ENCODE results near the gene RFX2.
A peak's percentile ranks its signal among the peaks of the same experiment; 100 is the strongest.

RFX2 gene

DNA sequence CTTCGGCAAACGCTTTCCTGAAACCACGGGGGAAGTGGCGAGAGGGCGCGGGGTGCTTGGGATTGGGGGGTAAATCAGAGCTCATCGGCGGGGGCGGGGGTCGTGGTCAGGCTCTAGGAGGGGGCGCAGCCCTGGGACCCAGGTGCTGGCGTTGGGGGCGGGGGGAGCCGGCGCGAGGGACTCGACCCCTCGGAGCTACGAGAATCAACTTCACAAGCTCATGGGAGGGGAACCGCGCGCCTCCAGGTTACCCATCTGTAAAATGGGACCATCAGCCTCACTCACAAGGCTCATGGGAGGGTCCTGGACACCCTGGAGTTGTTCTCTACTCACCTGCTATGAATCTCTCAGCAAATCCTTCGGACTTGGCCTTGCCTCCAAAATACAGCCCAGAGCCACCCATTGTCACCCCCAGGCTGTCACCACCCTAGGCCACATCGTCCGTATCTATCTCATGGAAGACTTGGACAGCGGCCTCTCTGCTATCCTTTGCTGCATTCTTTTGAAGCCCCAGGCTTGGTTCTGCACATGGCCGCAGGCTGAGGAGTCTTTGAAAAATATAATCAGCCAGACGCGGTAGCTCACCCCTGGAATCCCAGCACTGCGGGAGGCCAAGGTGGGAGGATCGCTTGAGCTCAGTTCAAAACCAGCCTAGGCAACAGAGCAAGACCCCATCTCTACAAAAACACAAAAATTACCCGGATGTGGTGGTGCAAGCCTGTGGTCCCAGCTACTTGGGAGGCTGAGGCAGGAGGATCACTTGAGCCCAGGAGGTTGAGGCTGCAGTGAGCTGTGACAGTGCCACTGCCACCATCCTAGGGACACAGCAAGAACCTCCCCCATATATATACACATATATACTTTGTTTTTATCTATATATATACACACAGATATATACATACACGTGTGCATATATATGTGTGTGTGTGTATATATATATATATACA, 131.4 kb downstream of the RFX2 start:
- H3K36me3 ChIP-seq (replicated peaks in 1 of 2; ENCODE audit: control insufficient read depth in 2 of 2, insufficient read depth in 2 of 2, low read length in 2 of 2) = peaks cover 10 to 33% of the 10 kb centered on the region in 2 donors
- H2BK5ac ChIP-seq (ENCODE audit: low read length) = peak overlapping the region; percentile 87
- H3K27ac ChIP-seq (replicated peaks; ENCODE audit: low read length) = peak overlapping the region; percentile 84
- peak overlapping the region; percentile 88 for H3K4me2 ChIP-seq (ENCODE audit: insufficient read depth, low read length, poor library complexity, severe bottlenecking)
- peak overlapping the region; percentile 93 for H3K9ac ChIP-seq (ENCODE audit: low read depth, low read length, poor library complexity)
- peak overlapping the region; percentile 98 for H3K23ac ChIP-seq (ENCODE audit: low read depth, low read length, poor library complexity)
- H3K18ac ChIP-seq (ENCODE audit: low read length) = peak overlapping the region; percentile 100
- H3K4me1 ChIP-seq (ENCODE audit: control insufficient read depth in 2 of 2, insufficient read depth in 1 of 2, low read depth in 1 of 2, low read length in 2 of 2) = peaks cover 13 to 24% of the 10 kb centered on the region in 2 donors
- H2BK120ac ChIP-seq (ENCODE audit: low read depth, low read length) = peak overlapping the region; percentile 87
- H2AK5ac ChIP-seq (ENCODE audit: low read depth, low read length) = peak overlapping the region; percentile 98
- H2BK12ac ChIP-seq (ENCODE audit: low read length) = no peak overlapping the region
- H4K8ac ChIP-seq (ENCODE audit: low read depth, low read length) = peak overlapping the region; percentile 100
- H3K9me3 ChIP-seq (replicated peaks in 1 of 2; ENCODE audit: control insufficient read depth in 2 of 2, insufficient read depth in 1 of 2, low read depth in 1 of 2, low read length in 2 of 2) = no peaks in the 10 kb centered on the region
- H2BK15ac ChIP-seq (ENCODE audit: low read length) = peak overlapping the region; percentile 91
- H3K27me3 ChIP-seq (ENCODE audit: control insufficient read depth in 3 of 3, insufficient read depth in 3 of 3, low read depth in 1 of 3, low read length in 3 of 3) = no peaks in the 10 kb centered on the region
- no peak overlapping the region for H3K4ac ChIP-seq (ENCODE audit: low read length)
- DNase-seq (ENCODE audit: low spot score) = no peak
- H3K4me3 ChIP-seq (ENCODE audit: low read length in 2 of 2) = peak overlapping the region; percentile 93 to 100
- peak overlapping the region; percentile 94 for H4K91ac ChIP-seq (ENCODE audit: low read depth, low read length, poor library complexity)
- no CpG with 5 or more reads among the region's 33 CpGs for WGBS, 2 donors (ENCODE audit: extremely low coverage in 2 of 2, insufficient read length in 2 of 2, insufficient replicate concordance in 1 of 2)
- H2AFZ ChIP-seq (ENCODE audit: low read length) = peak overlapping the region; percentile 88
- peak overlapping the region; percentile 98 for H3K14ac ChIP-seq (ENCODE audit: low read length)
- peaks cover 15% of the 10 kb centered on the region for H3K79me1 ChIP-seq (ENCODE audit: low read depth, low read length)

DNA sequence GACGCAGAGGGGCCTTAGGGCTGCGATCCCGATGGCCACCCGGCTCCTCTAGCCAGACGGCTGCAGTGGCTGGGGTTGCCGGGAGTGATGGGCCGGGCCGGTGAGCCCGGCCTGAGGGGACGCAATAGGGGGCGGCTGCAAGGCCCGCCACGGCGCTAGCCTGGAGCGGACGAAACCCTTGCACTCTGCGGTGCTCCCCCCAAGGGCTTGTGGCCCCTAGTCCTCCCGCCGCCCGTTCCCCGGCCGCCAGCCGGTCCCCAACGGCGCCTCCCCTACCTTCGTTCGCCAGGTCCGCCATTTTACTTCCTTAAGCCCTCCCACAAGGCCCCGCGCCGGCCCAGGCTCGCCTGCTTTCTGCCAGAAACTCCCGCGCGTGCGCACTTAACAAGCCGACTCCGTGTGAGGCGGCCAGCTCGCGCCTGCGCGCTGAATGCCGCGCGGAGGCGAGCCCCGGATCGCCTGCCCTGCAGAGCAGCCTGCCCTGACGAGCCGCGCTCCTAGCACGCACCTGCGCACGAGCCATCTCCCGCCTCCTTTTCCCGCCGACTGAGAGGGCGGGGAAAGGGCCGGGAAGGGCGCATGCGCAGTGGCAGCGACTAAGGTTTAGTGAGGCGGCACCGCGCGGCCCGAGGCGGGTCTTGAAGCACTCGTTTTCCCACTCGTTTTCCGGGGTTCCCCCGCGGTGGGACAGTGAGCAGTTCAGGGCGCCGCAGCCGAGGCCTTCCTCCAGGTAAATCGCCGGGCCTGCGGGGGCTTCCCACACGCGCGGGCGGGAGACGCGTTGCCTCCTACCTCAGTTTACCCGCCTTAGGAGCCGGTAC, 132.3 kb downstream of the RFX2 start, which contains the start of gene RANBP3:
RANBP3 (minus strand) TSS at position 356 of the 821 bp plus-strand sequence; CDS start at position 298, 58 bp downstream.
- H3K27me3 ChIP-seq (ENCODE audit: control insufficient read depth in 3 of 3, insufficient read depth in 3 of 3, low read depth in 1 of 3, low read length in 3 of 3) = no peaks in the 10 kb centered on the region
- peaks cover 13% of the 10 kb centered on the region for H3K79me1 ChIP-seq (ENCODE audit: low read depth, low read length)

DNA sequence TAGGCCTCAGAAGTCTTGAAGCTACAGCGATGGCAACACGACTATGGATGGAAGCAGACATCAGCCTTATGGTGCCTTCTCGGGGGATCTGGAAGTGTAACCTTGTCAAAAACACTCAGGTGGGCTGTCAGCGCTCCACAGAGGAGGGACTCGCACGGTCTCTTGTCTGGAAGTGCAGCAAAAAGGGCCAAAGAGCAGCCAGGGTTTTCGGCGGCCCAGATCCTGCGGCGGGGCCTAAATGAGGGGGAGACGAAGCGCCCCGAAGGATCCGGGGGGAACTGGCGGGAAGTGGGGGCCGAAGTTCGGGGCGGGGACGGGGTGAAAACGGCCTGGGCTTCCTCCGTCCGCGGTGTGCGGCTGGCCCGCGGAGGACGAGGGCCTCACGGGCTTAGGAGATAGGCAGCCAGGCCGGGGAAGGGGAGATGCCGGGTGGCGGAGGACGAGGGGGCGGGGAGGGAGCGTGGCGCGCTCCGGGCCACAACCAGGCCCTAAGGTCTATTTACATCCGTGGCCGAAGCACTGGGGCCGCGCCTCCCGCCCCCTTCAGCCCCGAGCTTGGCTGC, 133.0 kb downstream of the RFX2 start:
- Histone ChIP-seq H2BK120ac (ENCODE audit: low read depth, low read length) (no peak overlapping the region), H2AFZ (ENCODE audit: low read length) (peak overlapping the region; percentile 92), H3K14ac (ENCODE audit: low read length) (peak overlapping the region; percentile 85), H3K4me2 (ENCODE audit: insufficient read depth, low read length, poor library complexity, severe bottlenecking) (peak overlapping the region; percentile 85), H3K36me3 (replicated peaks in 1 of 2; ENCODE audit: control insufficient read depth in 2 of 2, insufficient read depth in 2 of 2, low read length in 2 of 2) (peaks cover 13 to 48% of the 10 kb centered on the region in 2 donors), H3K27me3 (ENCODE audit: control insufficient read depth in 3 of 3, insufficient read depth in 3 of 3, low read depth in 1 of 3, low read length in 3 of 3) (no peaks in the 10 kb centered on the region), H3K4me3 (ENCODE audit: low read length in 2 of 2) (peak overlapping the region; percentile 93 to 100), H2AK5ac (ENCODE audit: low read depth, low read length) (peak overlapping the region; percentile 11), H3K79me1 (ENCODE audit: low read depth, low read length) (peaks cover 17% of the 10 kb centered on the region), H4K91ac (ENCODE audit: low read depth, low read length, poor library complexity) (no peak overlapping the region), H3K9ac (ENCODE audit: low read depth, low read length, poor library complexity) (peak overlapping the region; percentile 99), H3K23ac (ENCODE audit: low read depth, low read length, poor library complexity) (peak overlapping the region; percentile 98), H3K18ac (ENCODE audit: low read length) (peak overlapping the region; percentile 95), H3K27ac (replicated peaks; ENCODE audit: low read length) (peak overlapping the region; percentile 84), H3K4ac (ENCODE audit: low read length) (peak overlapping the region; percentile 79), H2BK15ac (ENCODE audit: low read length) (no peak overlapping the region), H3K9me3 (replicated peaks in 1 of 2; ENCODE audit: control insufficient read depth in 2 of 2, insufficient read depth in 1 of 2, low read depth in 1 of 2, low read length in 2 of 2) (no peaks in the 10 kb centered on the region), H2BK5ac (ENCODE audit: low read length) (peak overlapping the region; percentile 91), H2BK12ac (ENCODE audit: low read length) (no peak overlapping the region), H3K4me1 (ENCODE audit: control insufficient read depth in 2 of 2, insufficient read depth in 1 of 2, low read depth in 1 of 2, low read length in 2 of 2) (peaks cover 13 to 24% of the 10 kb centered on the region in 2 donors), H4K8ac (ENCODE audit: low read depth, low read length) (no peak overlapping the region)
- no CpG with 5 or more reads among the region's 43 CpGs for WGBS, 2 donors (ENCODE audit: extremely low coverage in 2 of 2, insufficient read length in 2 of 2, insufficient replicate concordance in 1 of 2)
- DNase-seq (ENCODE audit: low spot score) = no peak

More for the DNA sequence above, 132.3 kb downstream of the RFX2 start, which contains the start of gene RANBP3:
- H2BK120ac ChIP-seq (ENCODE audit: low read depth, low read length) = peak within 1 kb of the TSS; percentile 87
- DNase-seq (ENCODE audit: low spot score) = peak; percentile 100
- H3K18ac ChIP-seq (ENCODE audit: low read length) = peak within 1 kb of the TSS; percentile 100
- H2AFZ ChIP-seq (ENCODE audit: low read length) = peak within 1 kb of the TSS; percentile 92
- H2AK5ac ChIP-seq (ENCODE audit: low read depth, low read length) = peak within 1 kb of the TSS; percentile 98
- H3K4ac ChIP-seq (ENCODE audit: low read length) = peak within 1 kb of the TSS; percentile 79
- no peak within 1 kb of the TSS for H2BK12ac ChIP-seq (ENCODE audit: low read length)
- peak within 1 kb of the TSS; percentile 99 for H3K9ac ChIP-seq (ENCODE audit: low read depth, low read length, poor library complexity)
- H3K27ac ChIP-seq (replicated peaks; ENCODE audit: low read length) = peak within 1 kb of the TSS; percentile 84
- H2BK5ac ChIP-seq (ENCODE audit: low read length) = peak within 1 kb of the TSS; percentile 91
- H3K4me2 ChIP-seq (ENCODE audit: insufficient read depth, low read length, poor library complexity, severe bottlenecking) = peak within 1 kb of the TSS; percentile 88
- peak within 1 kb of the TSS; percentile 93 to 100 for H3K4me3 ChIP-seq (ENCODE audit: low read length in 2 of 2)
- peaks cover 13 to 24% of the 10 kb centered on the region in 2 donors for H3K4me1 ChIP-seq (ENCODE audit: control insufficient read depth in 2 of 2, insufficient read depth in 1 of 2, low read depth in 1 of 2, low read length in 2 of 2)
- no peaks in the 10 kb centered on the region for H3K9me3 ChIP-seq (replicated peaks in 1 of 2; ENCODE audit: control insufficient read depth in 2 of 2, insufficient read depth in 1 of 2, low read depth in 1 of 2, low read length in 2 of 2)
- peak within 1 kb of the TSS; percentile 91 for H2BK15ac ChIP-seq (ENCODE audit: low read length)
- peak within 1 kb of the TSS; percentile 98 for H3K14ac ChIP-seq (ENCODE audit: low read length)
- H3K23ac ChIP-seq (ENCODE audit: low read depth, low read length, poor library complexity) = peak within 1 kb of the TSS; percentile 98
- H4K8ac ChIP-seq (ENCODE audit: low read depth, low read length) = peak within 1 kb of the TSS; percentile 100
- H4K91ac ChIP-seq (ENCODE audit: low read depth, low read length, poor library complexity) = peak within 1 kb of the TSS; percentile 94
- WGBS, 2 donors (ENCODE audit: extremely low coverage in 2 of 2, insufficient read length in 2 of 2, insufficient replicate concordance in 1 of 2) = no CpG with 5 or more reads among the region's 88 CpGs
- peaks cover 13 to 41% of the 10 kb centered on the region in 2 donors for H3K36me3 ChIP-seq (replicated peaks in 1 of 2; ENCODE audit: control insufficient read depth in 2 of 2, insufficient read depth in 2 of 2, low read length in 2 of 2)
